Neural cell (in vitro differentiated cells): ENCODE measurements around the gene GH1.

Source experiments
- CTCF ChIP-seq: fragments of 450-650 bp; IDR thresholded peaks from 2 replicates; pipeline ENCODE4 v1.5.1; 2014; ENCODE audit warnings: antibody characterized with exemption, mild to moderate bottlenecking, moderate library complexity; ENCODE audit not compliant: poor library complexity, severe bottlenecking
- EP300 ChIP-seq: fragments of 450-650 bp; conservative IDR thresholded peaks from 2 replicates; pipeline ENCODE4 v1.6.1; 2014; ENCODE audit warnings: antibody characterized with exemption, mild to moderate bottlenecking, moderate library complexity; ENCODE audit not compliant: poor library complexity, severe bottlenecking
- POLR2AphosphoS5 ChIP-seq: IDR thresholded peaks from 2 replicates; pipeline ENCODE4 v1.6.1; 2012
- RAD21 ChIP-seq: fragments of 450-650 bp; conservative IDR thresholded peaks from 2 replicates; pipeline ENCODE4 v1.6.1; 2014; ENCODE audit warnings: antibody characterized with exemption, mild to moderate bottlenecking, moderate library complexity
- REST ChIP-seq: IDR thresholded peaks from 2 replicates; pipeline ENCODE4 v1.6.1; 2012; ENCODE audit warnings: borderline replicate concordance
- SMC3 ChIP-seq: fragments of 450-650 bp; conservative IDR thresholded peaks from 2 replicates; pipeline ENCODE4 v1.6.1; 2014; ENCODE audit warnings: antibody characterized with exemption, mild to moderate bottlenecking, moderate library complexity; ENCODE audit not compliant: poor library complexity
- TAF1 ChIP-seq: IDR thresholded peaks from 2 replicates; pipeline ENCODE4 v1.6.1; 2012; ENCODE audit warnings: low read depth

GRCh38 chr17:63937319-63937718 is 18.7 kb upstream of the GH1 start:
- TF ChIP-seq REST (no peak), TAF1 (no peak), EP300 (no peak), SMC3 (no peak), CTCF (no peak), POLR2AphosphoS5 (no peak), RAD21 (no peak)
